GM12892 (cell line): ENCODE data around the gene RBMS3.

ENCODE experiments used
- POLR2AphosphoS5 ChIP-seq: IDR thresholded peaks from 2 replicates; pipeline ENCODE4 v1.6.1; 2011; ENCODE audit warnings: low read depth, low read length, control low read depth
- TAF1 ChIP-seq: IDR thresholded peaks from 2 replicates; pipeline ENCODE4 v1.6.1; 2011; ENCODE audit warnings: low read depth, mild to moderate bottlenecking, control low read depth, low read length, borderline replicate concordance

GRCh38 chr3:29270752-29271151 lies 10.1 kb upstream of the RBMS3 start:
- TF ChIP-seq TAF1 (no peak), POLR2AphosphoS5 (no peak)
